Stimulated activated CD4-positive, alpha-beta T cell treated with anti-CD3 and anti-CD28 coated beads, Interleukin-12 subunit alpha, Interleukin-12 subunit beta, amount 100 ng/mL, for 48 hours (primary cell): ENCODE data around the gene NUDT19.
"Not testable (repeated sequence)": the region's sequence is repeated elsewhere in the genome, so short reads cannot be mapped to it uniquely, and the experiment has no call there.

Experiments used
- DNase-seq, 3 donors: peaks; one replicate each; pipeline ENCODE4 v3.0.0-alpha.2; 2020; ENCODE audit warnings: low read depth in 2 of 3, low spot score in 1 of 3

Gene NUDT19

GRCh38 chr19:32674931-32675719 lies 16.5 kb upstream of the NUDT19 start, which contains the start of gene ANKRD27:
ANKRD27 (minus strand) TSS chr19:32675180; CDS start chr19:32659015, 16,165 bp downstream.
- peak; percentile 93 to 97 (median 95) for DNase-seq

GRCh38 chr19:32675720-32676185 lies 15.9 kb upstream of the NUDT19 start, which contains the start of gene RGS9BP:
RGS9BP (plus strand) TSS chr19:32675848; CDS start chr19:32676264, 416 bp downstream.
- DNase-seq, result peak in 2 of 3 donors; percentile 15 to 53

- no peak for DNase-seq
These were observed 15.3 kb upstream of the NUDT19 start for GRCh38 chr19:32676186-32676894.

GRCh38 chr19:32676895-32677359 lies 14.7 kb upstream of the NUDT19 start:
- DNase-seq, result no peak

GRCh38 chr19:32677657-32678056 lies 14.0 kb upstream of the NUDT19 start:
- DNase-seq, result no peak

- DNase-seq, result no peak
These were observed 10.6 kb upstream of the NUDT19 start for GRCh38 chr19:32680986-32681385.

GRCh38 chr19:32682317-32682716 lies 9.3 kb upstream of the NUDT19 start:
- DNase-seq, result no peak

GRCh38 chr19:32686847-32687475 lies 4.7 kb upstream of the NUDT19 start:
- no peak for DNase-seq

GRCh38 chr19:32687681-32688080 lies 3.9 kb upstream of the NUDT19 start:
- no peak for DNase-seq

- DNase-seq, result no peak
These were observed 3.3 kb upstream of the NUDT19 start for GRCh38 chr19:32688311-32688710.

- DNase-seq, result peak in 1 of 3 donors; percentile 36
These were observed 518 bp downstream of the NUDT19 start for GRCh38 chr19:32691952-32692726.

GRCh38 chr19:32692727-32693061 lies 1.1 kb downstream of the NUDT19 start:
- no peak for DNase-seq

- DNase-seq, result peak in 2 of 3 donors; percentile 46 to 61
These were observed 1.8 kb downstream of the NUDT19 start for GRCh38 chr19:32693151-32694108.

GRCh38 chr19:32694316-32694715 lies 2.7 kb downstream of the NUDT19 start:
- DNase-seq, result not testable (repeated sequence)

GRCh38 chr19:32694851-32695250 lies 3.2 kb downstream of the NUDT19 start:
- not testable (repeated sequence) for DNase-seq

- DNase-seq, result not testable (repeated sequence)
These were observed 3.9 kb downstream of the NUDT19 start for GRCh38 chr19:32695506-32695905.

- not testable (repeated sequence) for DNase-seq
These were observed 5.2 kb downstream of the NUDT19 start for GRCh38 chr19:32696771-32697170.

- DNase-seq, result not testable (repeated sequence)
These were observed 8.5 kb downstream of the NUDT19 start for GRCh38 chr19:32700129-32700528.

GRCh38 chr19:32702010-32702409 lies 10.4 kb downstream of the NUDT19 start:
- DNase-seq, result no peak

GRCh38 chr19:32704006-32704405 lies 12.4 kb downstream of the NUDT19 start:
- DNase-seq, result not testable (repeated sequence)
